SK-N-DZ (cell line): Measurements from ENCODE around the gene TFPT.

ENCODE experiments used
- DNase-seq: peaks from one replicate; pipeline ENCODE4 v3.0.0-alpha.2; 2015; ENCODE audit warnings: low spot score

Gene TFPT

GRCh38 chr19:54081032-54081431 lies 34.4 kb downstream of the TFPT start, which contains the start of gene TARM1:
Gene TARM1 (minus strand): TSS chr19:54081365. CDS start chr19:54081340, 25 bp downstream.
- DNase-seq: no peak

DNA sequence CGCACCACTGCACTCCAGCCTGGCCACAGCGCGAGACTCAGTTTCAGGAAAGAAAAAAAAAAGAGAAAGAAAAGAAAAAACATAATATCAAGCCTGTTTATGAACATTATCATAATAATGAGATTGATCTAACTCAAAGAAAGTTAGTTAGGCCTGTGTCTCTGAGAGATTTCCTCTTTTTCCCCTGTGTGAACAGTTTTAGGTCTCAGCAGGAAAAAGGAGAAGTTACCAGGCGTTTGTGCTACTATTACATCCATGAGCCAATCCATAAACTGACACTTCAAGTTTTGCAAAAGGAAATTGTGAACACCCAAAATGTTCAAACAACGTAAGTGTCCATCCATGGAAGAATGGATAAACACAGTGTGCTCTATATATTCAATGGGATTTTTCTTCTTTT lies 38.1 kb downstream of the TFPT start:
- no peak for DNase-seq

DNA sequence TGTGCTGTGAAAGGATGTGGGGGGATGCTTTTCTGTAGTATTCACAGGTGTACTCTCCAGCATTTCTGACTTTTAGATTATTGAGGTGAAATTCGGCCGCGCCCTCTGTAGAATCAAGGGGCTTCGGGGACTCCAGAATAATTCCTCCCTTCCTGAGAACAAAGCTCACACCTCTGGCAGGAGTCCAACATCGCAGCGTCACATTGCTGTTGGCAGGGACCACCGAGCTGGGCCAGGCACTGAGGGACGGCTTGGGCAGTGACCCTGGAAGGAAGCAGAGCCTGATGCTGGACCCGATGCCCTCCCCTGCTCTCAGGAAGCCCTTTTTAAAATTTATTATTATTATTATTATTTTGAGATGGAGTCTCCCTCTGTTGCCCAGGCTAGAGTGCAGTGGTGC lies 40.6 kb downstream of the TFPT start:
- DNase-seq: no peak

DNA sequence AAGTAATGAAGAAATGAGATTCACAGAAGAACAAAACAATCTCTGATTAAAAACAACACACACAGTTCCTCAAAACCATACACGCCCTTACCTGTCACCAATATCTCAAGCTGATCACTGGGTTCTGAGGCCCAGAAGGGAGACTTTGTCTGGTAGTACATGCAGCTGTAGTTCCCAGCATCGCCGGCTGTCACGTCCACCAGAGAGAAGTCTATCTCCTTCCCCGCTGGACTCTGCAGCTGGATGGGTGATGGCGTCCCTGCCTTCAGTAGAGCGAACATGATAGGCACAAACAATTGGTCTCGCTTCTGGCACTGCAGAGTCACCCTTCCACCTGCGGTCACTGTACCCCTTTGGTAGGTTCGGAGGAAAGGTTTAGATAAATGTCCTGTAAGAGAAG lies 41.6 kb downstream of the TFPT start:
- DNase-seq: no peak

DNA sequence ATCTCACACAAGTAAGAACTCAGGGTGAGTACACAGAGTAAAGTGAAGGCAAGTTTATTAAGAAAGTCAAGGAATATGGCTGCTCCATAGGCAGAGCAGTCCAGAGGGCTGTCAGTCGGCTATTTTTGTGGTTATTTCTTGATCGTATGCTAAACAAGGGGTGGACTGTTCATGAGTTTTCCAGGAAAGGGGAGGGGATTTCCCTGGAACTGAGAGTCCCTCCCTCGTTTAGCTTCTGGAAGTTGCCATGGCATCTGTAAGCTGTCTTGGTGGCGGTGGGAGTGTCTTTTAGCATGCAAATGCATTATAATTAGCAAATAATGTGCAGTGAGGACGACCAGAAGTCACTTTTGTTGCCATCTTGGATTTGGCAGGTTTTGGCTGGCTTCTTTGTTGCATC lies 46.0 kb downstream of the TFPT start:
- DNase-seq: no peak

GRCh38 chr19:54063350-54064116 lies 51.9 kb downstream of the TFPT start, which contains the start of gene VSTM1:
Gene VSTM1 (minus strand): TSS chr19:54063897. CDS start chr19:54063777, 120 bp downstream.
- DNase-seq: no peak

DNA sequence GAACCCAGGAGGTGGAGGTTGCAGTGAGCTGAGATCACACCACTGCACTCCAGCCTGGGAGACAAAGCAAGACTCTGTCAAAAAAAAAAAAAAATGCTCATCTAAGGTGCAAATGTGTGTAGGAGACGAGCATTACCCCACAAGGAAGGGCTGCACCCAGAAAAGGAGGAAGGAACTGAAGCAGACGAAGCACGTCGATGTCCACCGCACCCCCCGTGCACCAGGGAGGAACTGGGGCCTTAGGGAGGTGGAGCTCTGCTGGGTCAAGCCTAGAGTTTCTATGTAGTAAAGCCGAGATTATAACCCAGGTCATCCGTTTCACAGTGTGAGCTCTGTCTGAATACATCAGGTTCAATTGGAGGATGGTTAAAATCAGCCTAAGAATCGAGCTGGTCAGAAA lies 52.8 kb downstream of the TFPT start:
- DNase-seq: no peak
